ENCODE results near the gene CSTPP1. TPM values are rescaled to one million over a fixed set of nuclear protein-coding genes. Genes with fewer than 3 reads are reported as not detected.

CSTPP1 gene
- total and polyA plus RNA-seq, 2 donors (not counting 1 experiment from before 2014, with no cell fraction given): 11.5 to 29.0 TPM

DNA sequence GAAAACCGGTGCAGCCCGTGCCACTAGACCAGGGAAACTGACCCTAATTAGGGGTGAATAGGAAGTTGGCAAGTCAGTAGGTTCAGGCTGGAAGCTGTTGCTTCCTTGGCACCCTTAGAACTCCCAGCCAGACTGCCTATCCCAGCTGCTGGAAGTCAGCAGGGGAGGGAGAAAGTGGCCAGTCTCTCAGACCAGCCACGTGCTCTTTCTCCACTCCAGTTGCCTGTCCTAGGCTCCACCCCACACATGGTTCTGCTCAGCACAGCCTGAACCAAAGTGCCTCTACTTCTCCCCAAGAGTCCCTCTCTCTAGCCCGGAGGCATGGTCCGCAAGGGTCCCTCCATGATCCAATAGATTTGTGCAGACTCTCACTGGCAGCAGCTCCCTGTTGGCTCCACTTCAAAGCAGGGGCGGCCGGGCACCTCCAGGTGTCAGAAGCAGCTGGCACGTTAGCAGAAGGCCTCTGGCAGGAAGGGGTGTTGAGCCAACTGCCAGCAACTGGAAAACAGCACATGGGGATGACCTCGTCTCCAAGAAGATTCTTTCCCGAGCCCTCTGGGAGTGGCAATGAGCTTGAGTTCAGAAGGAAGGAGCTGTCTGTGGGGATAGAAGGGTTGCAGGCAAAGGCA lies 212.5 kb downstream of the CSTPP1 start:
- H3K4me2 ChIP-seq (replicated peaks; ENCODE audit: low read depth, low read length, poor library complexity, severe bottlenecking): no peak overlapping the region
- no peaks in the 10 kb centered on the region for H3K9me3 Mint-ChIP-seq (ENCODE audit: insufficient read depth)
- TF ChIP-seq EZH2 (IDR thresholded peaks at IDR 0.05; ENCODE audit: borderline replicate concordance, insufficient read depth, low read depth, low read length, poor library complexity, severe bottlenecking) (no peak), CTCF (IDR thresholded peaks at IDR 0.05) (no peak)
- POLR2A ChIA-PET: no interaction called here
- H3K27me3 Mint-ChIP-seq: no peaks in the 10 kb centered on the region
- no peak overlapping the region for H3K4me3 ChIP-seq (ENCODE audit: control extremely low read depth in 1 of 5, extremely low read depth in 1 of 5, insufficient read depth in 1 of 5, low read depth in 2 of 5, low read length in 4 of 5)
- H3K36me3 ChIP-seq (replicated peaks in 1 of 2; ENCODE audit: control extremely low read depth in 1 of 2, control insufficient read depth in 1 of 2, extremely low read depth in 1 of 2, insufficient read depth in 2 of 2, low read length in 1 of 2): no peaks in the 10 kb centered on the region
- H3K4me1 Mint-ChIP-seq: peaks cover 19% of the 10 kb centered on the region
- no peaks in the 10 kb centered on the region for H3K79me2 ChIP-seq (ENCODE audit: control insufficient read depth, insufficient read depth, low read length)
- intact Hi-C loops (cut with micrococcal nuclease): no loop called here
- CTCF ChIA-PET: interaction anchor here (1.5 kb wide), 1 partner anchor 12 kb away, joined by 3 read pairs; no protein-coding TSS in a partner anchor
- DNase-seq (no peak), ATAC-seq (ENCODE audit: low read depth) (no peak)
- no peak overlapping the region for H3K27ac ChIP-seq (ENCODE audit: low read length in 2 of 2)
- no peaks in the 10 kb centered on the region for H3K9me3 ChIP-seq (ENCODE audit: control extremely low read depth in 1 of 3, control insufficient read depth in 2 of 3, insufficient read depth in 1 of 3, low read length in 2 of 3)
- no peak overlapping the region for H3K4me3 Mint-ChIP-seq
- H3K27ac Mint-ChIP-seq: no peak overlapping the region
- H3K9ac ChIP-seq (ENCODE audit: low read length): no peak overlapping the region
- H2AFZ ChIP-seq (ENCODE audit: insufficient read depth, low read depth, low read length, poor library complexity, severe bottlenecking): no peak overlapping the region
- H3K4me1 ChIP-seq (ENCODE audit: control insufficient read depth in 2 of 2, insufficient read depth in 2 of 2, low read length in 2 of 2): peaks cover 9 to 18% of the 10 kb centered on the region in 2 donors
- no peaks in the 10 kb centered on the region for H3K27me3 ChIP-seq (replicated peaks in 1 of 4; ENCODE audit: control extremely low read depth in 1 of 4, control insufficient read depth in 3 of 4, insufficient read depth in 4 of 4, low read length in 3 of 4)
- H4K20me1 ChIP-seq (ENCODE audit: control insufficient read depth, insufficient read depth, low read length, poor library complexity, severe bottlenecking): no peaks in the 10 kb centered on the region
- WGBS (ENCODE audit: insufficient coverage): 94% methylated on average over 9 of the region's 10 CpGs

- WGBS (ENCODE audit: insufficient coverage): 43% methylated on average over 1 of the region's 2 CpGs
- H4K20me1 ChIP-seq (ENCODE audit: control insufficient read depth, insufficient read depth, low read length, poor library complexity, severe bottlenecking): no peaks in the 10 kb centered on the region
- no peaks in the 10 kb centered on the region for H3K27me3 ChIP-seq (replicated peaks in 1 of 4; ENCODE audit: control extremely low read depth in 1 of 4, control insufficient read depth in 3 of 4, insufficient read depth in 4 of 4, low read length in 3 of 4)
- intact Hi-C loops (cut with micrococcal nuclease): no loop called here
- no peaks in the 10 kb centered on the region for H3K27me3 Mint-ChIP-seq
- peaks cover 25% of the 10 kb centered on the region for H3K4me1 Mint-ChIP-seq
- H3K4me1 ChIP-seq (ENCODE audit: control insufficient read depth in 2 of 2, insufficient read depth in 2 of 2, low read length in 2 of 2): peaks cover 11 to 23% of the 10 kb centered on the region in 2 donors
- H3K9ac ChIP-seq (ENCODE audit: low read length): no peak overlapping the region
- H3K36me3 ChIP-seq (replicated peaks in 1 of 2; ENCODE audit: control extremely low read depth in 1 of 2, control insufficient read depth in 1 of 2, extremely low read depth in 1 of 2, insufficient read depth in 2 of 2, low read length in 1 of 2): no peaks in the 10 kb centered on the region
- no peak overlapping the region for H2AFZ ChIP-seq (ENCODE audit: insufficient read depth, low read depth, low read length, poor library complexity, severe bottlenecking)
- H3K27ac Mint-ChIP-seq: no peak overlapping the region
- no peak overlapping the region for H3K27ac ChIP-seq (ENCODE audit: low read length in 2 of 2)
- H3K9me3 Mint-ChIP-seq (ENCODE audit: insufficient read depth): no peaks in the 10 kb centered on the region
- H3K4me3 Mint-ChIP-seq: no peak overlapping the region
- DNase-seq (no peak), ATAC-seq (ENCODE audit: low read depth) (no peak)
- H3K79me2 ChIP-seq (ENCODE audit: control insufficient read depth, insufficient read depth, low read length): no peaks in the 10 kb centered on the region
- TF ChIP-seq EZH2 (IDR thresholded peaks at IDR 0.05; ENCODE audit: borderline replicate concordance, insufficient read depth, low read depth, low read length, poor library complexity, severe bottlenecking) (no peak), CTCF (IDR thresholded peaks at IDR 0.05) (no peak)
- CTCF ChIA-PET: interaction anchor here (1.5 kb wide), 1 partner anchor 11 kb away, joined by 3 read pairs; no protein-coding TSS in a partner anchor
- no peak overlapping the region for H3K4me3 ChIP-seq (ENCODE audit: control extremely low read depth in 1 of 5, extremely low read depth in 1 of 5, insufficient read depth in 1 of 5, low read depth in 2 of 5, low read length in 4 of 5)
- H3K9me3 ChIP-seq (ENCODE audit: control extremely low read depth in 1 of 3, control insufficient read depth in 2 of 3, insufficient read depth in 1 of 3, low read length in 2 of 3): no peaks in the 10 kb centered on the region
- POLR2A ChIA-PET: no interaction called here
- H3K4me2 ChIP-seq (replicated peaks; ENCODE audit: low read depth, low read length, poor library complexity, severe bottlenecking): no peak overlapping the region
These were observed 213.2 kb downstream of the CSTPP1 start for GRCh38 chr11:47149782-47150181.
